Astrocyte (in vitro differentiated cells and primary cell): ENCODE measurements around the gene CSMD2. TPM values are rescaled to one million over a fixed set of nuclear protein-coding genes. Genes with fewer than 3 reads are reported as not detected.

Source experiments
- DNase-seq: peaks from one replicate; pipeline ENCODE4 v3.0.0-alpha.2; 2010; ENCODE audit warnings: low read depth
- FAIRE-seq: peaks from 2 replicates; lab custom pipeline; 2011; peaks lifted over from hg19 to GRCh38; lab: Jason Lieb, UNC
- H2AFZ ChIP-seq: 2 replicates; pipeline ENCODE4 v1.6.0; 2012; ENCODE audit warnings: low read depth, low read length, inconsistent platforms
- H3K27ac ChIP-seq: 2 replicates; pipeline ENCODE4 v1.5.1; 2011; ENCODE audit warnings: low read depth, low read length, inconsistent platforms
- H3K27me3 ChIP-seq: 2 replicates; pipeline ENCODE4 v1.6.0; 2011; ENCODE audit warnings: low read length, inconsistent platforms; ENCODE audit not compliant: insufficient read depth
- H3K36me3 ChIP-seq: 2 replicates; pipeline ENCODE4 v1.5.1; 2011; ENCODE audit warnings: low read length, inconsistent platforms; ENCODE audit not compliant: insufficient read depth
- H3K4me1 ChIP-seq: 2 replicates; pipeline ENCODE4 v1.5.1; 2011; ENCODE audit warnings: low read length, inconsistent platforms; ENCODE audit not compliant: insufficient read depth
- H3K4me2 ChIP-seq: 2 replicates; pipeline ENCODE4 v1.6.0; 2012; ENCODE audit warnings: low read length, inconsistent platforms
- H3K4me3 ChIP-seq: 2 replicates; pipeline ENCODE4 v1.5.1; 2011; ENCODE audit warnings: low read depth, mild to moderate bottlenecking, low read length, inconsistent platforms; ENCODE audit not compliant: insufficient read depth
- H3K79me2 ChIP-seq: 2 replicates; pipeline ENCODE4 v1.6.0; 2012; ENCODE audit warnings: mild to moderate bottlenecking, low read length, inconsistent platforms; ENCODE audit not compliant: insufficient read depth
- H3K9ac ChIP-seq: 2 replicates; pipeline ENCODE4 v1.6.0; 2012; ENCODE audit warnings: mild to moderate bottlenecking, low read length, inconsistent platforms
- H3K9me3 ChIP-seq: 2 replicates; pipeline ENCODE4 v1.5.1; 2012; ENCODE audit warnings: low read depth, mild to moderate bottlenecking, low read length, inconsistent platforms; ENCODE audit not compliant: insufficient read depth
- H4K20me1 ChIP-seq: 2 replicates; pipeline ENCODE4 v1.6.0; 2012; ENCODE audit warnings: low read length, inconsistent platforms; ENCODE audit not compliant: insufficient read depth
- H3K27ac Mint-ChIP-seq: one replicate; pipeline ENCODE4 v1.8.0; 2021; ENCODE audit warnings: mild to moderate bottlenecking, mixed read lengths; ENCODE audit not compliant: unreplicated experiment
- H3K27me3 Mint-ChIP-seq: one replicate; pipeline ENCODE4 v1.8.0; 2021; ENCODE audit warnings: low read depth, mixed read lengths; ENCODE audit not compliant: unreplicated experiment
- H3K36me3 Mint-ChIP-seq: one replicate; pipeline ENCODE4 v1.8.0; 2021; ENCODE audit warnings: low read depth, mixed read lengths; ENCODE audit not compliant: unreplicated experiment
- H3K4me1 Mint-ChIP-seq: one replicate; pipeline ENCODE4 v1.8.0; 2021; ENCODE audit warnings: low read depth, mixed read lengths; ENCODE audit not compliant: unreplicated experiment
- H3K4me3 Mint-ChIP-seq: one replicate; pipeline ENCODE4 v1.8.0; 2021; ENCODE audit warnings: mild to moderate bottlenecking, moderate library complexity, mixed read lengths; ENCODE audit not compliant: unreplicated experiment
- H3K9me3 Mint-ChIP-seq: one replicate; pipeline ENCODE4 v1.8.0; 2021; ENCODE audit warnings: mild to moderate bottlenecking, mixed read lengths; ENCODE audit not compliant: unreplicated experiment
- EZH2 ChIP-seq: IDR thresholded peaks from 2 replicates; pipeline ENCODE4 v1.6.1; 2012; ENCODE audit warnings: mild to moderate bottlenecking, low read length, inconsistent platforms; ENCODE audit not compliant: insufficient read depth
- total RNA-seq: library from RNA; stranded (reverse); gene quantifications from 2 replicates; pipeline ENCODE4 v1.2.1, GENCODE V29; 2021
- TF ChIP-seq, protein P1 (sequence below): IDR thresholded peaks from 2 replicates; pipeline ENCODE4 v1.5.1; 2011; ENCODE audit warnings: low read depth, mild to moderate bottlenecking, inconsistent platforms, low read length, moderate library complexity; ENCODE audit not compliant: insufficient read depth

CSMD2 gene
- total RNA-seq, 1 donor from 2014 or later: 11.1 TPM

DNA sequence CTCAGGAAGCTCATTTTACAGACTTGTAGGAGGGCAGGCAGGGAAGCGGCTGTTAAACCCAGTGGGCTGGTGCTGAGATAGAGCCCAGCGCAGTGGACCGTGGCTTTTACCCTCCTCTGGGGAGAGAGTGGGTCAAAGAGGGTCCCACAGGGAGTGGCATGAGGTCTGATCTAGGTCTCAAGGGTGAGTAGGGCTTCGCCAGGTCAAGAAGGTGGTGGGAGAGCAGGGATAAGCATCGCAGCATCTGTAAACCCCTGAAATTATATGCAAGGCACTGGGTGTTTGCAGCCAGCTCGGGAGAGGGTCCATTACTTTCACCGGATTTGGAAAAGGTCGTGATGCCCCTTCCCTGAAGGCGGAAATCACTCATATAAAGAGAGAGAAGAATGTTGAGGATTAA lies 603.5 kb downstream of the CSMD2 start:
- Histone ChIP-seq H4K20me1 (no peaks in the 10 kb centered on the region), H3K79me2 (no peaks in the 10 kb centered on the region), H3K27ac (no peak overlapping the region), H3K4me3 (no peak overlapping the region), H3K9ac (no peak overlapping the region), H3K9me3 (no peaks in the 10 kb centered on the region), H2AFZ (no peak overlapping the region), H3K4me2 (no peak overlapping the region), H3K4me1 (no peaks in the 10 kb centered on the region), H3K27me3 (no peaks in the 10 kb centered on the region), H3K36me3 (peaks cover 3% of the 10 kb centered on the region)
- no peak overlapping the region for H3K27ac Mint-ChIP-seq
- H3K9me3 Mint-ChIP-seq: peaks cover 11% of the 10 kb centered on the region
- no peaks in the 10 kb centered on the region for H3K4me1 Mint-ChIP-seq
- no peak overlapping the region for H3K4me3 Mint-ChIP-seq
- no peak for DNase-seq
- H3K27me3 Mint-ChIP-seq: peaks cover 13% of the 10 kb centered on the region
- TF ChIP-seq EZH2: no peak
- TF ChIP-seq, protein P1, sequence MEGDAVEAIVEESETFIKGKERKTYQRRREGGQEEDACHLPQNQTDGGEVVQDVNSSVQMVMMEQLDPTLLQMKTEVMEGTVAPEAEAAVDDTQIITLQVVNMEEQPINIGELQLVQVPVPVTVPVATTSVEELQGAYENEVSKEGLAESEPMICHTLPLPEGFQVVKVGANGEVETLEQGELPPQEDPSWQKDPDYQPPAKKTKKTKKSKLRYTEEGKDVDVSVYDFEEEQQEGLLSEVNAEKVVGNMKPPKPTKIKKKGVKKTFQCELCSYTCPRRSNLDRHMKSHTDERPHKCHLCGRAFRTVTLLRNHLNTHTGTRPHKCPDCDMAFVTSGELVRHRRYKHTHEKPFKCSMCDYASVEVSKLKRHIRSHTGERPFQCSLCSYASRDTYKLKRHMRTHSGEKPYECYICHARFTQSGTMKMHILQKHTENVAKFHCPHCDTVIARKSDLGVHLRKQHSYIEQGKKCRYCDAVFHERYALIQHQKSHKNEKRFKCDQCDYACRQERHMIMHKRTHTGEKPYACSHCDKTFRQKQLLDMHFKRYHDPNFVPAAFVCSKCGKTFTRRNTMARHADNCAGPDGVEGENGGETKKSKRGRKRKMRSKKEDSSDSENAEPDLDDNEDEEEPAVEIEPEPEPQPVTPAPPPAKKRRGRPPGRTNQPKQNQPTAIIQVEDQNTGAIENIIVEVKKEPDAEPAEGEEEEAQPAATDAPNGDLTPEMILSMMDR: no peak
- FAIRE-seq: no peak
- peaks cover 31% of the 10 kb centered on the region for H3K36me3 Mint-ChIP-seq

DNA sequence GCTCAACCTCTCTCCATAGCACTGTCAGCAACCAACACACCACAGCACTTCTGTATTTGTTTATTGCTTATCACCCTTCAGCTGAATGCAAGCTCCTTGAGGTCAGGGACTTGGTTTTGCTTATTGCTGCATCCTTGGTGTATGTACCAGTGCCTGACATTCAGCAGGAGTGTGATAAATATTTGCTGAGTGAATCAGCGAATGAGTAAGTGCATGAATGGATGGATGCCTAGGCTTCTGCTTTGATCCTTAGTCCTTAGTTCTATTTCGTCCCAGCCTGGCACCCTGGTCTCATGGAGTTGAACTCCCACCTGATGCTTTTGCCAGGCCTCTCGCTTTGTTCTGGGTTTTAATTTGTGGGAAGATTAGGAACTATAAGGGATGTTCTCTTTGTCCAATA lies 604.4 kb downstream of the CSMD2 start:
- TF ChIP-seq EZH2: no peak
- TF ChIP-seq, protein P1: no peak
- no peaks in the 10 kb centered on the region for H3K4me1 ChIP-seq
- H3K9ac ChIP-seq: no peak overlapping the region
- FAIRE-seq: peak; percentile 49
- peaks cover 3% of the 10 kb centered on the region for H3K36me3 ChIP-seq
- H3K27me3 Mint-ChIP-seq: peaks cover 13% of the 10 kb centered on the region
- peaks cover 34% of the 10 kb centered on the region for H3K36me3 Mint-ChIP-seq
- H3K4me3 ChIP-seq: no peak overlapping the region
- no peaks in the 10 kb centered on the region for H3K27me3 ChIP-seq
- H3K4me3 Mint-ChIP-seq: no peak overlapping the region
- no peak overlapping the region for H3K4me2 ChIP-seq
- DNase-seq: peak; percentile 11
- H3K9me3 ChIP-seq: no peaks in the 10 kb centered on the region
- no peak overlapping the region for H3K27ac Mint-ChIP-seq
- H3K9me3 Mint-ChIP-seq: peaks cover 11% of the 10 kb centered on the region
- H3K27ac ChIP-seq: no peak overlapping the region
- no peaks in the 10 kb centered on the region for H3K79me2 ChIP-seq
- H4K20me1 ChIP-seq: no peaks in the 10 kb centered on the region
- no peak overlapping the region for H2AFZ ChIP-seq
- no peaks in the 10 kb centered on the region for H3K4me1 Mint-ChIP-seq

DNA sequence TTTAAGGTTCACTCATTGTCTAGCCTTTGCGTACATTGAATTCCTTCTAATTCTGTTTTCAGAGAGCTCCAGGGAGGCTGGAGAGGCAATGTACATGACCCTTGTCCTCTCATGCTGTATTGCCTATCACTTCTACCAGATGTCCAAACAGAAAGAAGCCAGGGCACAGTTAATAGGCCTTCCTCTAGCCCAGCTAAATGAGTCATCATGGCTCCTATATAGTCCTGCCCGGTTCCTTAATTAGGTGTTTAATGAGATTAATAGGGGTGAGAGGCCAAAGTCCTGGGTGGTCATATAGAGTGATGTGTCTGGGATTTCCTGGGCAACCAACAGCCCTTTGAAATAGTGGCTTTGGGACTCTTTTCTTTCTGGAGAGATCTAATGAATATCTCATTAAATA lies 616.3 kb downstream of the CSMD2 start:
- Histone ChIP-seq H3K27me3 (no peaks in the 10 kb centered on the region), H3K27ac (no peak overlapping the region), H3K79me2 (no peaks in the 10 kb centered on the region), H3K36me3 (peaks cover 5% of the 10 kb centered on the region), H3K9ac (no peak overlapping the region), H3K9me3 (peaks cover 17% of the 10 kb centered on the region), H3K4me1 (no peaks in the 10 kb centered on the region), H3K4me2 (no peak overlapping the region), H4K20me1 (no peaks in the 10 kb centered on the region), H3K4me3 (no peak overlapping the region), H2AFZ (no peak overlapping the region)
- DNase-seq (no peak), FAIRE-seq (no peak)
- no peaks in the 10 kb centered on the region for H3K27me3 Mint-ChIP-seq
- no peak overlapping the region for H3K27ac Mint-ChIP-seq
- TF ChIP-seq, protein P1: no peak
- TF ChIP-seq EZH2: no peak
- H3K36me3 Mint-ChIP-seq: peaks cover 38% of the 10 kb centered on the region
- peaks cover 3% of the 10 kb centered on the region for H3K4me1 Mint-ChIP-seq
- peaks cover 38% of the 10 kb centered on the region for H3K9me3 Mint-ChIP-seq
- no peak overlapping the region for H3K4me3 Mint-ChIP-seq
